Liver (tissue), 9 donors: ENCODE measurements around the gene SYNDIG1. TPM values are rescaled to one million over a fixed set of nuclear protein-coding genes. Genes with fewer than 3 reads are reported as not detected.

Experiments used
- DNase-seq: peaks from one replicate; pipeline ENCODE4 v3.0.0-alpha.2; 2017; ENCODE audit warnings: low spot score
- H3K27ac ChIP-seq, 2 donors: one replicate each; pipeline ENCODE4 v1.7.0; 2013; ENCODE audit warnings: inconsistent platforms in 2 of 2, low read length in 2 of 2, control low read depth in 1 of 2, low read depth in 1 of 2, mild to moderate bottlenecking in 1 of 2
- H3K27me3 ChIP-seq, 4 donors: one replicate each; pipeline versions ENCODE4 v1.6.1 to v1.7.0; 2013; ENCODE audit warnings: low read length in 3 of 4, inconsistent platforms in 1 of 4, mild to moderate bottlenecking in 1 of 4, moderate library complexity in 1 of 4; ENCODE audit not compliant: control insufficient read depth in 4 of 4, insufficient read depth in 4 of 4
- H3K36me3 ChIP-seq, 4 donors: one replicate each; pipeline versions ENCODE4 v1.6.1 to v1.7.0; 2013; ENCODE audit warnings: low read length in 3 of 4, mild to moderate bottlenecking in 3 of 4, low read depth in 1 of 4, moderate library complexity in 1 of 4; ENCODE audit not compliant: control insufficient read depth in 4 of 4, insufficient read depth in 3 of 4
- H3K4me1 ChIP-seq, 4 donors: one replicate each; pipeline versions ENCODE4 v1.6.1 to v1.7.0; 2013; ENCODE audit warnings: low read length in 3 of 4, mild to moderate bottlenecking in 3 of 4, moderate library complexity in 1 of 4; ENCODE audit not compliant: control insufficient read depth in 4 of 4, insufficient read depth in 4 of 4
- H3K4me3 ChIP-seq, 3 donors: one replicate each; pipeline versions ENCODE4 v1.6.1 to v1.7.0; 2013; ENCODE audit warnings: low read length in 3 of 3, control low read depth in 1 of 3, low read depth in 1 of 3, mild to moderate bottlenecking in 1 of 3
- H3K9ac ChIP-seq, 2 donors: one replicate each; pipeline ENCODE4 v1.7.0; 2013; ENCODE audit warnings: low read length in 2 of 2, mild to moderate bottlenecking in 2 of 2, moderate library complexity in 2 of 2, control low read depth in 1 of 2, low read depth in 1 of 2
- H3K9me3 ChIP-seq, 4 donors: one replicate each; pipeline versions ENCODE4 v1.6.1 to v1.7.0; 2013; ENCODE audit warnings: low read length in 3 of 4; ENCODE audit not compliant: control insufficient read depth in 4 of 4
- ATF3 ChIP-seq: IDR thresholded peaks from 2 replicates; pipeline ENCODE4 v1.6.1; 2016; ENCODE audit warnings: antibody characterized with exemption
- CTCF ChIP-seq: fragments of 150-350 bp; IDR thresholded peaks from 2 replicates; pipeline ENCODE4 v1.5.1; 2017; ENCODE audit warnings: improper control_type of control experiment, low read depth, low read length; ENCODE audit not compliant: missing input control
- EGR1 ChIP-seq, 2 donors: IDR thresholded peaks; 2 replicates each; pipeline ENCODE4 v1.6.1; 2016 to 2018; ENCODE audit warnings: antibody characterized with exemption in 2 of 2, low read depth in 2 of 2
- FOXA1 ChIP-seq: IDR thresholded peaks from 2 replicates; pipeline ENCODE4 v1.6.1; 2016; ENCODE audit warnings: antibody characterized with exemption
- FOXA2 ChIP-seq: IDR thresholded peaks from 2 replicates; pipeline ENCODE4 v1.6.1; 2016; ENCODE audit warnings: antibody characterized with exemption
- GABPA ChIP-seq, 2 donors: IDR thresholded peaks in 1 of 2; conservative IDR thresholded peaks in 1 of 2; 2 replicates each; pipeline ENCODE4 v1.6.1; 2016; ENCODE audit warnings: antibody characterized with exemption in 2 of 2, mild to moderate bottlenecking in 1 of 2, moderate library complexity in 1 of 2
- HNF4A ChIP-seq, 2 donors: conservative IDR thresholded peaks; 2 replicates each; pipeline ENCODE4 v1.6.1; 2016; ENCODE audit warnings: antibody characterized with exemption in 2 of 2, mild to moderate bottlenecking in 2 of 2
- HNF4G ChIP-seq: IDR thresholded peaks from 2 replicates; pipeline ENCODE4 v1.6.1; 2016; ENCODE audit warnings: antibody characterized with exemption
- JUND ChIP-seq, 2 donors: IDR thresholded peaks; 2 replicates each; pipeline ENCODE4 v1.6.1; 2016; ENCODE audit warnings: antibody characterized with exemption in 2 of 2
- MAX ChIP-seq: IDR thresholded peaks from 2 replicates; pipeline ENCODE4 v1.6.1; 2016; ENCODE audit warnings: antibody characterized with exemption
- RAD21 ChIP-seq, 2 donors: IDR thresholded peaks; 2 replicates each; pipeline ENCODE4 v1.6.1; 2016; ENCODE audit warnings: antibody characterized with exemption in 2 of 2, mild to moderate bottlenecking in 2 of 2
- RXRA ChIP-seq, 2 donors: IDR thresholded peaks; 2 replicates each; pipeline ENCODE4 v1.6.1; 2017 to 2018; ENCODE audit warnings: antibody characterized with exemption in 2 of 2, mild to moderate bottlenecking in 1 of 2
- SP1 ChIP-seq: IDR thresholded peaks from 2 replicates; pipeline ENCODE4 v1.6.1; 2018; ENCODE audit warnings: antibody characterized with exemption, mild to moderate bottlenecking
- TAF1 ChIP-seq: conservative IDR thresholded peaks from 2 replicates; pipeline ENCODE4 v1.6.1; 2016; ENCODE audit warnings: antibody characterized with exemption, mild to moderate bottlenecking
- ZBTB33 ChIP-seq: IDR thresholded peaks from 2 replicates; pipeline ENCODE4 v1.6.1; 2016; ENCODE audit warnings: antibody characterized with exemption
- WGBS: extraction: QIAGEN DNeasy Blood & Tissue Kit; methylation state at CpG from one replicate; pipeline ENCODE4 v1.1.7; 2013; 5-methylcytosine and 5-hydroxymethylcytosine counted together
- polyA plus RNA-seq, 2 donors: library from polyadenylated mRNA; stranded (reverse) in 1 of 2; unstranded in 1 of 2; fragments of 200-250 nt in 1 of 2; fragments of >200 nt in 1 of 2; fragmentation: Nextera tagmentation in 1 of 2; extraction: Ambion mirVana in 1 of 2; gene quantifications; one replicate each; pipeline versions ENCODE4 v1.2.1 to v1.2.3, GENCODE V29; 2013 to 2015
- total RNA-seq, 2 donors: library from RNA; depleted of rRNA; stranded (reverse); fragments of >200 nt; gene quantifications; one replicate each; pipeline ENCODE4 v1.2.3, GENCODE V29; 2014
- donor health status: healthy.
- donor health status: healthy.
- donor health status: healthy.
- donor health status: healthy.
- donor health status: healthy.

Gene SYNDIG1
- total and polyA plus RNA-seq, 4 donors, result 0.05 to 0.08 TPM; not detected in 2

GRCh38 chr20:24560571-24561491 is 91.4 kb downstream of the SYNDIG1 start:
- Histone ChIP-seq H3K4me1 (no peaks in the 10 kb centered on the region), H3K27ac (no peak overlapping the region), H3K9me3 (peaks cover 0 to 3% (median 0%) of the 10 kb centered on the region in 4 donors), H3K27me3 (peaks cover 0 to 4% (median 1%) of the 10 kb centered on the region in 4 donors), H3K4me3 (no peak overlapping the region), H3K9ac (no peak overlapping the region), H3K36me3 (no peaks in the 10 kb centered on the region)
- 58% methylated on average over 5 of the region's 5 CpGs for WGBS
- DNase-seq, result no peak
- TF ChIP-seq TAF1, result no peak
- no peak for TF ChIP-seq RAD21 (IDR thresholded peaks at IDR 0.05)
- TF ChIP-seq EGR1 (IDR thresholded peaks at IDR 0.05; ENCODE audit: low read depth in 2 of 2), result no peak
- no peak for TF ChIP-seq HNF4G
- no peak for TF ChIP-seq FOXA2

GRCh38 chr20:24565835-24566351 is 96.5 kb downstream of the SYNDIG1 start:
- peak; percentile 9 for DNase-seq
- TF ChIP-seq FOXA1 (no peak), RAD21 (IDR thresholded peaks at IDR 0.05) (no peak), ZBTB33 (no peak), HNF4G (no peak), EGR1 (IDR thresholded peaks at IDR 0.05; ENCODE audit: low read depth in 2 of 2) (no peak), RXRA (IDR thresholded peaks at IDR 0.05) (no peak), CTCF (no peak), TAF1 (no peak), HNF4A (conservative IDR thresholded peaks at IDR 0.05) (no peak)

GRCh38 chr20:24566656-24567055 is 97.2 kb downstream of the SYNDIG1 start:
- no peaks in the 10 kb centered on the region for H3K36me3 ChIP-seq
- no peak overlapping the region for H3K4me3 ChIP-seq
- H3K4me1 ChIP-seq, result no peaks in the 10 kb centered on the region
- H3K9me3 ChIP-seq, result peaks cover 0 to 3% (median 1%) of the 10 kb centered on the region in 4 donors
- no peaks in the 10 kb centered on the region for H3K27me3 ChIP-seq
- WGBS, result 60% methylated on average over 7 of the region's 7 CpGs
- DNase-seq, result peak; percentile 13
- no peak overlapping the region for H3K9ac ChIP-seq
- no peak overlapping the region for H3K27ac ChIP-seq
- TF ChIP-seq HNF4G (no peak), HNF4A (conservative IDR thresholded peaks at IDR 0.05) (no peak), ZBTB33 (no peak), RAD21 (IDR thresholded peaks at IDR 0.05) (no peak), FOXA2 (no peak), EGR1 (IDR thresholded peaks at IDR 0.05; ENCODE audit: low read depth in 2 of 2) (no peak), JUND (IDR thresholded peaks at IDR 0.05) (no peak), ATF3 (no peak), RXRA (IDR thresholded peaks at IDR 0.05) (no peak), CTCF (no peak), SP1 (no peak), FOXA1 (no peak), MAX (no peak), TAF1 (no peak), GABPA (IDR thresholded peaks at IDR 0.05 in 1 of 2, conservative IDR thresholded peaks at IDR 0.05 in 1 of 2) (no peak)

More at GRCh38 chr20:24565835-24566351, 96.5 kb downstream of the SYNDIG1 start:
- peaks cover 0 to 3% (median 1%) of the 10 kb centered on the region in 4 donors for H3K9me3 ChIP-seq
- H3K27me3 ChIP-seq, result peaks cover 0 to 4% (median 1%) of the 10 kb centered on the region in 4 donors
- no peak overlapping the region for H3K27ac ChIP-seq
- no peak overlapping the region for H3K4me3 ChIP-seq
- H3K9ac ChIP-seq, result no peak overlapping the region
- H3K36me3 ChIP-seq, result no peaks in the 10 kb centered on the region
- 70% methylated on average over 2 of the region's 2 CpGs for WGBS
- H3K4me1 ChIP-seq, result no peaks in the 10 kb centered on the region
